ENCODE measurements around the gene ANP32A. TPM values are rescaled to one million over a fixed set of nuclear protein-coding genes. Genes with fewer than 3 reads are reported as not detected.
A peak's percentile ranks its signal among the peaks of the same experiment; 100 is the strongest.

Gene ANP32A
- total RNA-seq, 2 donors from 2014 or later: 52.6 to 70.8 TPM

DNA sequence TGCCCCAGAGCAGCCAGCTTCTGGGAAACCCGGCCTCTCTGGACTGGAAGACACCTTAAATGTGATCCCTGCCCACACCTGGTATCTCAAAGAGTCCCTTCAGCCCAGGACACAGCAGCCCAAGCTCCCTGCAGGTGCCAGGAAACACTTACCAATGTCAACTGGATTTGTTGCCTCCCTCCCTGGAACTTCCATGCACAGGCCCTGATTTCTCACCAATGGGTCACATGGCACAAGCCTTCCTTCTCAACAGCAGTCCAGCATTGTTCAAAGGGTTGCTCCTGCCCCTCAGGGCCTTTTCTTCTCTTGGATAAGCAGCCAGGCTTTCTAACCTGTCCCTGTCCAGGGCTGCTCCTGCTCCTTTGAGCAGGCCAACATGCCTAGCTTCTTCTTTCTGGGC lies 31.6 kb downstream of the ANP32A start:
- peak overlapping the region; percentile 87 to 91 for H3K27ac ChIP-seq
- H3K4me1 ChIP-seq (replicated peaks): peaks cover 56% of the 10 kb centered on the region
- intact Hi-C loops (cut with DNase I): no loop called here
- no peak overlapping the region for H3K4me3 ChIP-seq
- no peaks in the 10 kb centered on the region for H3K9me3 ChIP-seq
- TF ChIP-seq POLR2AphosphoS5 (IDR thresholded peaks at IDR 0.05): no peak
- TF ChIP-seq POLR2A (IDR thresholded peaks at IDR 0.05): no peak
- TF ChIP-seq, protein P1, sequence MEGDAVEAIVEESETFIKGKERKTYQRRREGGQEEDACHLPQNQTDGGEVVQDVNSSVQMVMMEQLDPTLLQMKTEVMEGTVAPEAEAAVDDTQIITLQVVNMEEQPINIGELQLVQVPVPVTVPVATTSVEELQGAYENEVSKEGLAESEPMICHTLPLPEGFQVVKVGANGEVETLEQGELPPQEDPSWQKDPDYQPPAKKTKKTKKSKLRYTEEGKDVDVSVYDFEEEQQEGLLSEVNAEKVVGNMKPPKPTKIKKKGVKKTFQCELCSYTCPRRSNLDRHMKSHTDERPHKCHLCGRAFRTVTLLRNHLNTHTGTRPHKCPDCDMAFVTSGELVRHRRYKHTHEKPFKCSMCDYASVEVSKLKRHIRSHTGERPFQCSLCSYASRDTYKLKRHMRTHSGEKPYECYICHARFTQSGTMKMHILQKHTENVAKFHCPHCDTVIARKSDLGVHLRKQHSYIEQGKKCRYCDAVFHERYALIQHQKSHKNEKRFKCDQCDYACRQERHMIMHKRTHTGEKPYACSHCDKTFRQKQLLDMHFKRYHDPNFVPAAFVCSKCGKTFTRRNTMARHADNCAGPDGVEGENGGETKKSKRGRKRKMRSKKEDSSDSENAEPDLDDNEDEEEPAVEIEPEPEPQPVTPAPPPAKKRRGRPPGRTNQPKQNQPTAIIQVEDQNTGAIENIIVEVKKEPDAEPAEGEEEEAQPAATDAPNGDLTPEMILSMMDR (IDR thresholded peaks at IDR 0.05): no peak
- H3K36me3 ChIP-seq: no peaks in the 10 kb centered on the region
- H3K27me3 ChIP-seq (replicated peaks; ENCODE audit: insufficient read depth): no peaks in the 10 kb centered on the region
- DNase-seq (ENCODE audit: low spot score): no peak
- WGBS: 64% methylated on average over 1 of the region's 1 CpG

DNA sequence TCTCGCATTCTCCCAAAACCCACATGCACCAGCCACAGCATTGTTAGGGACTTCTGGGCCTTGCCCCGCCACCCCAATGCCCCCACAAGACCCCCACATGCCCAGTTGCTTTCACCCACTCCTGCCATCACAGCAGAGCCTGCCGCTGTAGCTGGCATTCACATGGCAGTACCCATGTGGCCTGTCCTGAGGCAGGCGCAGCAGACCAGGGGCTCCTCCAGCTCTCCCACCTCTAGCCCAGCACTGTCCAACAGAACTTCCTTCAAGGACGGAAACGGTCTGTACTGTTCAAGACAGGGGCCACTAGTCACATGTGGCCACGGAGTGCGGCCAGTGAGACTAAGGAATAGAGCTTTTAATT lies 32.5 kb downstream of the ANP32A start:
- H3K4me3 ChIP-seq: no peak overlapping the region
- TF ChIP-seq POLR2A (IDR thresholded peaks at IDR 0.05): no peak
- TF ChIP-seq POLR2AphosphoS5 (IDR thresholded peaks at IDR 0.05): no peak
- TF ChIP-seq, protein P1 (IDR thresholded peaks at IDR 0.05): no peak
- intact Hi-C loops (cut with DNase I): no loop called here
- no peaks in the 10 kb centered on the region for H3K9me3 ChIP-seq
- peaks cover 50% of the 10 kb centered on the region for H3K4me1 ChIP-seq (replicated peaks)
- no peak for DNase-seq (ENCODE audit: low spot score)
- H3K27ac ChIP-seq: peak overlapping the region; percentile 87 to 91
- no peaks in the 10 kb centered on the region for H3K27me3 ChIP-seq (replicated peaks; ENCODE audit: insufficient read depth)
- 80% methylated on average over 8 of the region's 8 CpGs for WGBS
- H3K36me3 ChIP-seq: no peaks in the 10 kb centered on the region

DNA sequence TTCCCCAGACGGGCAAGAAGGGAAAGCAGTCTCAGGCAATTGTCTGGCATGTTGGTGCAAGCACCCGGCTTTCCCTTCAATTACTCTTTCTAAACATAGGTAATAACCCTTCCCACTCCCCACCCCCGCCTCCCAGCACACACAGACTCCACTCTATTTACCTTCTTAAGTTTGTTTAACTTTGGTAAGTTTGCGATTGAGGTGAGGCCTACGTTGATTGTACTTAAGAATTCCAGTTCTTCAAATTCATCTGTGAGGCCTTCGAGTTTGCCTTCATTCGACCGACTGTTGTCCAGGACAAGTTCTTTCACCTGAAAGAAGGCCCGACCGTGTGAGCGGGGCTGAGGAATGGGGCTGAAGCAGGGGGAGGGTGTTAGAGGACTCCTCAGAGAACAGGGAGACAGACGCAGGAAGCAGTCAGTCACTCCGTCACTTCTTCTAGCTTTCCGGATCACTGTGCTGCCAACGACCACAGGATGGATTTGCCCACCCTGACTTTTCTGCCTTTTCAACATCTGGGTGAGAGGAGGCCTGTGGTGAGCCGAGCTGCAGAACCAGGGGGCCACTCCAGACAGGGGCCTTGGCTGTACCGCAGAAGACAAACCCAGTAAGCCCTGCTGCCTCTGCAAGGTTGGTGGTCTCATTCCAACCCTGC lies 33.0 kb downstream of the ANP32A start:
- DNase-seq (ENCODE audit: low spot score): peak; percentile 87
- intact Hi-C loops (cut with DNase I): no loop called here

DNA sequence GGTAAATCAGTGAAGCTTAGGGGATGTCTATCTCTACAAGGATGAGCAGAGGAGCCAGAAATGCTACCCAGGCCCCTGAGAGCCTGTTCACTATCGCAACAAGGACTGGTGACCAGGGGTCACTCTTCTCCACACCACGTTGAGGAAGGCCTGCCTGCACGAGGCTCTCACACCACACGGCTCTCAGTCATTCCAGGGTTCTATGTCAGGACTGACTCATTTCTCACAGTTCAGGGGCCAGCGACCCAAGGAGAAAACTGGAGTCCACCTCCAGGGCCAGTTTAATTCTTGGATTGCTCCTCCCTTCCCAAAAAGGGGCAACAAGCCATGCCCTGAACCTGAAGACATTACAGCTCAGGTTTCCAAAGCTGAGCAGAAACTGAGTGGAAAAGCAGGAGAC lies 33.9 kb downstream of the ANP32A start:
- no peaks in the 10 kb centered on the region for H3K36me3 ChIP-seq
- H3K27ac ChIP-seq: peak overlapping the region; percentile 87 to 91
- intact Hi-C loops (cut with DNase I): no loop called here
- peaks cover 43% of the 10 kb centered on the region for H3K4me1 ChIP-seq (replicated peaks)
- no peaks in the 10 kb centered on the region for H3K9me3 ChIP-seq
- no peak for DNase-seq (ENCODE audit: low spot score)
- WGBS: 70% methylated on average over 5 of the region's 5 CpGs
- no peak for TF ChIP-seq POLR2AphosphoS5 (IDR thresholded peaks at IDR 0.05)
- TF ChIP-seq, protein P1 (IDR thresholded peaks at IDR 0.05): no peak
- no peak for TF ChIP-seq POLR2A (IDR thresholded peaks at IDR 0.05)
- no peak overlapping the region for H3K4me3 ChIP-seq
- no peaks in the 10 kb centered on the region for H3K27me3 ChIP-seq (replicated peaks; ENCODE audit: insufficient read depth)

More for the DNA sequence above, 33.0 kb downstream of the ANP32A start:
- no peaks in the 10 kb centered on the region for H3K27me3 ChIP-seq (replicated peaks; ENCODE audit: insufficient read depth)
- no peaks in the 10 kb centered on the region for H3K36me3 ChIP-seq
- no peaks in the 10 kb centered on the region for H3K9me3 ChIP-seq
- WGBS: 43% methylated on average over 17 of the region's 17 CpGs
- peak overlapping the region; percentile 87 to 91 for H3K27ac ChIP-seq
- no peak overlapping the region for H3K4me3 ChIP-seq
- H3K4me1 ChIP-seq (replicated peaks): peaks cover 45% of the 10 kb centered on the region
- TF ChIP-seq POLR2AphosphoS5 (IDR thresholded peaks at IDR 0.05) (peak; percentile 73), POLR2A (IDR thresholded peaks at IDR 0.05) (no peak)
- TF ChIP-seq, protein P1 (IDR thresholded peaks at IDR 0.05): no peak

DNA sequence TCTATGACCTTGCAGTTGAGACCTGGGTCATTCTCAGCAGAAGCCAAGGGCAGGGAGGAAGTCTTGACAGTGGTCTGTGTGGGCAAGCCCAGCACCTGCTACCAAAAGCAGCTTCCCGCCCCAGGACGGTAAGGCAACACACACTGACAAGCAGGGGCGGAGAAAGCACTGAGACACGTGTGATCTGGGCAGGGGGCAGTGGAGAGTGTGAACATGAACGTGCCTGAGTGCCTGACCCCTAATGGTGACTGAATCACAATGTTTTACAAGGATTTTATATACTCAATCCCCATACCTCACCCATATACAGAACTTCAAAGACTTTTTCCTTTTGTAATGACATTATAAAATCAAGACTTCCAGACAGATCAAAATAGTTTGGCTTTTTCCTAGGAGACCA lies 35.2 kb downstream of the ANP32A start:
- H3K4me3 ChIP-seq: no peak overlapping the region
- peaks cover 0 to under 1% of the 10 kb centered on the region in 2 donors for H3K36me3 ChIP-seq
- H3K27me3 ChIP-seq (replicated peaks; ENCODE audit: insufficient read depth): no peaks in the 10 kb centered on the region
- H3K27ac ChIP-seq: no peak overlapping the region
- 47% methylated on average over 5 of the region's 5 CpGs for WGBS
- no peaks in the 10 kb centered on the region for H3K9me3 ChIP-seq
- TF ChIP-seq, protein P1 (IDR thresholded peaks at IDR 0.05): no peak
- TF ChIP-seq POLR2A (IDR thresholded peaks at IDR 0.05): no peak
- no peak for TF ChIP-seq POLR2AphosphoS5 (IDR thresholded peaks at IDR 0.05)
- H3K4me1 ChIP-seq (replicated peaks): peaks cover 40% of the 10 kb centered on the region
- intact Hi-C loops (cut with DNase I): no loop called here
- DNase-seq (ENCODE audit: low spot score): no peak
